HK-2 (cell line): Measurements from ENCODE around the gene CYP3A4.
"Not testable (repeated sequence)": the region's sequence is repeated elsewhere in the genome, so short reads cannot be mapped to it uniquely, and the experiment has no call there.

ENCODE experiments used
- DNase-seq: peaks from one replicate; pipeline ENCODE4 v3.0.0-alpha.2; 2018; ENCODE audit not compliant: unreplicated experiment

Gene CYP3A4

GRCh38 chr7:99752356-99752755 lies 31.6 kb downstream of the CYP3A4 start:
- DNase-seq: no peak

DNA sequence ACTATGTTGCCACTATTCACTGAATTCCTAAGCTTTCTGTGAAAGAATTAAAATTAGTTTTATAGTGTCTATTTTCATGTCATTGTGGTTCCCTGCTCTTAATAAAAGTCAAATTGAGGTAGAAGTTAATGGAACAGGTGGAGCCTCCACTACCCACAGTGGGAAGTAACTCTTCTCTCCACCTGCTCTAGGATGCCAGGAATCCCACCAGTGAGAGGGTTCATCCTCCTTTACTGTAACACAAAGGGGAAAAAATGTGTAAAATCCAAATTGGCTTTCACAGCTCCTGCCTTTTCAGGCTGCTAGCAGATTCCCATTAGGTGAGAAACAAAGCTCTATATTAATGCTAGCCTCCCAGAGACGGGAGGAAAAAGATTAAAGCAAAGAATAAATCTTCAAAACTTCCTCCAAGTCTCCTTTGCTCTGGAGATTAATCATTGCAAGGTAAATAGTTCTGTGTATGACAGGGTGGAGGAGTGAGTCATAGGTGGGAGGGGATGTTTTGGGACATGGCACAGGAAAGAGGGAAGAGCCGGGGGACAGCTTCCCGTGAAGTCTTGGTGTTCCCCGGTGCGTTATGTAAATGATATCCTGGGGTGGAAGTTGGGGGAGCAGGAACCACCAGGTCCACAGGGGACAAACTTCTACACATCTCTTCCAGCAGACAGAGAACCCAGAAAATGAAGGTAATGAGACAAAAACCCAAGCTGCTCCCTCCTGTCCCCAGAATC lies 32.5 kb downstream of the CYP3A4 start:
- peak; percentile 13 for DNase-seq

GRCh38 chr7:99748846-99749579 lies 35.0 kb downstream of the CYP3A4 start:
- DNase-seq: no peak

GRCh38 chr7:99746915-99747314 lies 37.1 kb downstream of the CYP3A4 start:
- DNase-seq: not testable (repeated sequence)

- DNase-seq: not testable (repeated sequence)
Measured at GRCh38 chr7:99745395-99745794, 38.6 kb downstream of the CYP3A4 start.

- no peak for DNase-seq
Measured at GRCh38 chr7:99742737-99743394, 41.1 kb downstream of the CYP3A4 start.

DNA sequence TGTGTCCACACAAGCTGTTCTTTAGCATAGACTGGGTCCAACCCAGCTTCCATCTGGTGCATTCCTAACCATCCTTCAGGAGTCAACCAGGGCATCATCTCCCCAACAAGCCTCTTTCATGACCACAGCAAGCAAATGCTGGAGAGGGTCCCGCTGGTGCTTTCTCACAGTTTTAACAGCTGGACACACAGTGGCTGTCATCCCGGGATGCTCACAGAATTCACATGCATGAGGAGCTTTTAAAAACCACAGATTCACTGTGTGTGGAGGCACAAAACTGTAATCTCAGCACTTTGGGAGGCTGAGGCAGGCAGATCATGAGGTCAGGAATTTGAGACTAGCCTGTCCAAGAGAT lies 42.6 kb downstream of the CYP3A4 start:
- DNase-seq: no peak

- DNase-seq: no peak
Measured at GRCh38 chr7:99740573-99741440, 43.2 kb downstream of the CYP3A4 start.

DNA sequence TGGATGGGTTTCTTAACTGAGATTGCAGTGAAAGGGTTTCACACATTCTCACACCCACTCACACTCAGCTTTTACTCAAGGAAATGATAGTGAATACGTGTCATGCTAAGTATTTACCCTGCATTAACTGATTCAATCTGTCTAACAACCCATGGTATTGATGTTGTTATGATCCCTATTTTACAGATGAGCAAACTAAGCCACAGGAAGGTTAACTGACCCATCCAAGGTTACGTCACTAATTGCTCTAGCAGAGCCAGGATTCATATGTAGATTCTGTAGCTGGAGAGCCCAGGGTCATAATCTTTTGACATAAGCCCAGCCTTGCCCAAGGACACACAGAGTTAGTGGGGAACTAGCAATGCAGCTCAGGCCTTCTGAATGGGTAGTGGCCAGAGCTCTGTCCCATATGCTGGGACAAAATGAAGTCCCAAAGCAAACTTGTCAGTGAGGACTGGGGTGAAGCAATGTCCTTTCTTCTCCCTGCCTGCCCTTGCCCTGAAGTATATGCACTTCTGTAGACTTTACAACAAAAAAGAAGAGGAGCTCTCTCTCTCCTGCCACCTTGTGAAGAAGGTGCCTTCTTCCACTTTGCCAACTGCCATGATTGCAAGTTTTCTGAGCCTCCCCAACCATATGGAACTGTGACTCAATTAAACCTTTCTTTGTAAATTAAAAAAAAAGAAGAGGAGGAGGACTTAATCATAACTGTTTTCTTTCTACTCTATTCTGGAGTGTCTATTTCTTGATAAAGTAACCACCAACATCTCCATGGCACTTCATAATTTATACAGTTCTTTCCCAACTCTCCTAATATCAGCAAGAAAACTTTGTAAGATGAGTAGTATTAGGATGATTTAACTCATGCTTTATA lies 44.0 kb downstream of the CYP3A4 start:
- DNase-seq: no peak

- DNase-seq: no peak
Measured at GRCh38 chr7:99737726-99738125, 46.3 kb downstream of the CYP3A4 start.

DNA sequence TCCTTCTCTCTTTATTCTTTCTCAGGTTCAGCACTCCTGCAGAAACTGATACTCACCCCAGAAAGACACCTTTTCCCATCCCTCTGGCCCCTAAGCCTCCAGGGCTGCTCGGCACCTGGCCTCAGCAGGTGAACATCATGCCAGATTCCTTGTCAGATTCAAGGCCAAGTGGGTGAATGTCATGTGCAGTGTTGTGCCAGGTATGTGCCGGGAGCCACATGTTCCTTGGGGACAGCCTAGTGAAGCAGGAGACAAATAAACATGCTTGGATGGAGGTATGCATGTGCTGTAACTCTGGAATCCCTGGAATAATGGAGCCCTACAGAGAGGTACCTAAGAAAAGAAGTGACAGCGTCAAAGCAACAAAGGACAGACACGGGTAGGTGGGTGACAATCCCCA lies 47.3 kb downstream of the CYP3A4 start:
- DNase-seq: not testable (repeated sequence)

GRCh38 chr7:99734987-99735386 lies 49.0 kb downstream of the CYP3A4 start, which contains the start of gene CYP3A7:
TSS of gene CYP3A7 (minus strand) at chr7:99735196. CDS start at chr7:99735093, 103 bp downstream.
- DNase-seq: no peak

- no peak for DNase-seq
Measured at GRCh38 chr7:99733448-99733847, 50.5 kb downstream of the CYP3A4 start.

DNA sequence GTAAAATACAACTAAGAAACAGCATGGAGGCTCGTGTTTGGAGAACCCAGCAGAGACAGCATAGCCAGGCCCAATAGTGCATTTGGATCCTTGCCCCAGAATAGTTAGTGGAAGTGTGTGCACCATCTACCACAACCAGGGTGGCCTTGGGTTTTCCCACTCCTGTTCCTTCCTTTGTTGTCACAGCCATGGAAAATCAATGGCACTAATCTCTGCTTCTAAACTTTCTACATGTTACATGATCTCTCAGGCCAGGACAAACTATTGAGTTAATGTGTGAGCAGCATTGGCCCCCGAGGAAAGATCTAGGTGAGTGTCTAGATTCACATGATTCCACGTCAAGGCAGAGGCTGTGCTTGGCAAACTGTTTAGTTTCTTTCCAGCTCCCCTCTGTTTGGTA lies 51.0 kb downstream of the CYP3A4 start:
- no peak for DNase-seq

- DNase-seq: no peak
Measured at GRCh38 chr7:99731638-99732374, 52.2 kb downstream of the CYP3A4 start.

- no peak for DNase-seq
Measured at GRCh38 chr7:99730992-99731391, 53.0 kb downstream of the CYP3A4 start.

GRCh38 chr7:99730238-99730810 lies 53.7 kb downstream of the CYP3A4 start:
- DNase-seq: no peak

DNA sequence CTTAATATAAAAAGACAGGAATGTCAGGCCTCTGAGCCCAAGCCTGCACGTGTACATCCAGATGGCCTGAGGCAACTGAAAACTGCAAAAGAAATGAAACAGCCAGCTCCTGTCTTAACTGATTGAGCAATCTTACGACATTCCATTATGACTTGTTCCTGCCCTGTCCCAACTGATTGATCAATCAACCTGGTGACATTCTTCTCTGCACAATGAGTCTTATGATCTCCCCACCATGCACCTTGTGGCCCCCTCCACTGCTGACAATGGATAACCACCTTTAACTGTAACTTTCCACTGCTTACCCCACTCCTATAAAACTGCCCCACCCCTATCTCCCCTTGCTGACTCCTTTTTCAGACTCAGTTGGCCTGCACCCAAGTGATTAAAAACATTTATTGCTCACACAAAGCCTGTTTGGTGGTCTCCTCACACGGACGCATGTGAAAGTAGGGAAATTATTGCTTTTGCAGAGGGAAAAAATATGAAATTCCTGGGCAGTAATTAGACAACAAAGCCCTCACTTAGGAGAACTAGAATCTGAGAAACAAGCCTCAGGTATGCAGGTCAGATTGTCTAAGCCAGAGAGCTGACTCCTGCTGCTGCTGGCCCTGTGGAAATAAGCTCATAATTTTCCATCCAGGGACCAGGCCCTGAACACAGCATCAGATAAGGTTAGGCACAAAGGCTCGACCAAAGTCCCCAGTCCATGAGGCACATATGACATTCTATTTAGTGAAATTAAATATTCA lies 54.3 kb downstream of the CYP3A4 start:
- no peak for DNase-seq

DNA sequence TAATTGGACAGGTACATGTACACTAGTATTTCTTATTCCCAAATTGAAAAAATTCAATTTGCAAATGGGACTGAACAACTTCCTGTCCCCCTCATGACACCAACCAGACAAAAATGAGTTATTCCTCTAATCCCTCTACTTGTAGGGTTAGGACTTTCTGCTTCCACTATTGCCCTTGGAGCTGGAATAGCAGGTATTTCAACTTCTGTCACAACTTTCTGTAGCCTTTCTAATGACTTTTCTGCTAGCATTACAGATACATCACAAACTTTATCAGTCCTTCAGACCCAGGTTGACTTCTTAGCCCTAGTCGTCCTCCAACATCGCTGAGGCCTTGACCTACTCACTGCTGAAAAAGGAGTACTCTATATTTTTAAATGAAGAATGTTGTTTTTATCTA lies 55.4 kb downstream of the CYP3A4 start:
- no peak for DNase-seq
